LNCaP clone FGC (cell line): ENCODE measurements around the gene CSE1L.

Experiments
- DNase-seq: peaks from one replicate; pipeline ENCODE4 v3.0.0-alpha.2; 2011; ENCODE audit warnings: low read depth
- H3K4me3 ChIP-seq: 2 replicates; pipeline ENCODE4 v1.5.1; 2011; ENCODE audit warnings: mild to moderate bottlenecking, low read depth, low read length, control low read depth
- CTCF ChIP-seq: IDR thresholded peaks from 2 replicates; pipeline ENCODE4 v1.5.1; 2012; ENCODE audit warnings: mild to moderate bottlenecking; ENCODE audit not compliant: control insufficient read depth, insufficient read depth; ENCODE audit errors: extremely low read depth

Gene CSE1L, protein sequence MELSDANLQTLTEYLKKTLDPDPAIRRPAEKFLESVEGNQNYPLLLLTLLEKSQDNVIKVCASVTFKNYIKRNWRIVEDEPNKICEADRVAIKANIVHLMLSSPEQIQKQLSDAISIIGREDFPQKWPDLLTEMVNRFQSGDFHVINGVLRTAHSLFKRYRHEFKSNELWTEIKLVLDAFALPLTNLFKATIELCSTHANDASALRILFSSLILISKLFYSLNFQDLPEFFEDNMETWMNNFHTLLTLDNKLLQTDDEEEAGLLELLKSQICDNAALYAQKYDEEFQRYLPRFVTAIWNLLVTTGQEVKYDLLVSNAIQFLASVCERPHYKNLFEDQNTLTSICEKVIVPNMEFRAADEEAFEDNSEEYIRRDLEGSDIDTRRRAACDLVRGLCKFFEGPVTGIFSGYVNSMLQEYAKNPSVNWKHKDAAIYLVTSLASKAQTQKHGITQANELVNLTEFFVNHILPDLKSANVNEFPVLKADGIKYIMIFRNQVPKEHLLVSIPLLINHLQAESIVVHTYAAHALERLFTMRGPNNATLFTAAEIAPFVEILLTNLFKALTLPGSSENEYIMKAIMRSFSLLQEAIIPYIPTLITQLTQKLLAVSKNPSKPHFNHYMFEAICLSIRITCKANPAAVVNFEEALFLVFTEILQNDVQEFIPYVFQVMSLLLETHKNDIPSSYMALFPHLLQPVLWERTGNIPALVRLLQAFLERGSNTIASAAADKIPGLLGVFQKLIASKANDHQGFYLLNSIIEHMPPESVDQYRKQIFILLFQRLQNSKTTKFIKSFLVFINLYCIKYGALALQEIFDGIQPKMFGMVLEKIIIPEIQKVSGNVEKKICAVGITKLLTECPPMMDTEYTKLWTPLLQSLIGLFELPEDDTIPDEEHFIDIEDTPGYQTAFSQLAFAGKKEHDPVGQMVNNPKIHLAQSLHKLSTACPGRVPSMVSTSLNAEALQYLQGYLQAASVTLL

GRCh38 chr20:49046087-49046900 lies at the start of gene CSE1L:
Gene CSE1L, plus strand, starts transcription at chr20:49046312. Its CDS starts 12,152 bp downstream, at chr20:49058464.
- TF ChIP-seq CTCF: no peak
- DNase-seq: peak; percentile 88
- H3K4me3 ChIP-seq: peak within 1 kb of the TSS; percentile 69

DNA sequence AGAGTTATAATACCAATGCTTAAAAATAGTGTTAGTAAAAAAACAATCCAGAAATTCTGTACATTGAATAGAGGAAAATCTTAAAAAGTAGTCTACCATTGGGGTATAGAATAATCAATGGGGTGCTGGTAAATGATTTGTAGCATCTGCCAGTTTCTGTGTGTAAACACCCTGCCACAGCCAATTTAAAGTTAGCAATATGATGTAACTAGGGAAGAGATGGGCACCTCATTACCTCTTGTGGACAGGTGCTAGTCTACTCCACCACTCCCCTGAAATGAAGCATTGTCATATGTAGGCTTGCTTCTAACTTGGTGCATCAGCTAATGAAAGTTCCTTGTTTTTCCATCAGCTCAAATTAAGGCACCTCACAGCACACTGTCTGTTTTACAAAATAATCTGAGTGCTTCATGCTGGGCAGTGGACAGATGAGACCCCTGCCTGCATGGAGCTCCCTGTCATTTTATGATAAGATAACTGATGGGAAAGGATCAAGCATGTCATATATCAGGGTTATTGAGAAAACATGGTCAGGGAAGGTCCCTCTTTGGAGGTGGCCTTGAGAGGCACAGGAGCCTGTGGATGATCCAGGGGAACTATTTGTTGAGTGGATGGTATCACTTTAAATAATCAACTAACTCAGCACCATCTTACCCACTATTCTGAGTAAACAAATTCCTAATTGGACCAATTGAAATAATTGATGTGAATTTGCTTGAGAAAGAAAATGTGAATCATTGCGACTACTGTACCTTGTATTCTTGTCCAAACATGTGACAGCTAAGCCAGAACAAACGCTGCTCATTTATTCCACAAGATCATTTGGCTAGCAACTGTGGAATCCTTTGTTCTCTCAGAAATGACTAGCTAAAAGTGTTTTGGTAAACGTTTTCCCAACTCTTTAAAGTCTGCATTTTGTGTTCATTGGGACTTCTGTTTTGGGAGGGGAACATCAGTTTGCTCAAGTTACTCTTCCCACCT lies 45.9 kb upstream of the CSE1L start:
- TF ChIP-seq CTCF: no peak
- no peak overlapping the region for H3K4me3 ChIP-seq
- no peak for DNase-seq

DNA sequence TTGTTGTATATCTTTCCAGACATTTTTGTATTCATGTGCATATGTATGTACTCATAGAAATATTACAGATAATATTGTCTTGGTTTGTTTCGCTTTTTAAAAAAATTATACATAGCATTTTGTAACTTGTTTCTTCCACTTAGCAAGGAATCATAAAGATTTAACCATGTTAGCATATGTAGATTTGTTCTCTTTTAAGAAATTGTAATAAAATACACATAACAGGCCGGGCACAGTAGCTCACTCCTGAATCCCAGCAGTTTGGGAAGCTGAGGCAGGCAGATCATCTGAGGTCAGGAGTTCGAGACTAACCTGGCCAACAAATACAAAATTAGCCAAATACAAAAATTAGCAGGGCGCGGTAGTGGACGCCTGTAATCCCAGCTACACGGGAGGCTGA lies 44.4 kb upstream of the CSE1L start:
- no peak for TF ChIP-seq CTCF
- H3K4me3 ChIP-seq: no peak overlapping the region
- no peak for DNase-seq

DNA sequence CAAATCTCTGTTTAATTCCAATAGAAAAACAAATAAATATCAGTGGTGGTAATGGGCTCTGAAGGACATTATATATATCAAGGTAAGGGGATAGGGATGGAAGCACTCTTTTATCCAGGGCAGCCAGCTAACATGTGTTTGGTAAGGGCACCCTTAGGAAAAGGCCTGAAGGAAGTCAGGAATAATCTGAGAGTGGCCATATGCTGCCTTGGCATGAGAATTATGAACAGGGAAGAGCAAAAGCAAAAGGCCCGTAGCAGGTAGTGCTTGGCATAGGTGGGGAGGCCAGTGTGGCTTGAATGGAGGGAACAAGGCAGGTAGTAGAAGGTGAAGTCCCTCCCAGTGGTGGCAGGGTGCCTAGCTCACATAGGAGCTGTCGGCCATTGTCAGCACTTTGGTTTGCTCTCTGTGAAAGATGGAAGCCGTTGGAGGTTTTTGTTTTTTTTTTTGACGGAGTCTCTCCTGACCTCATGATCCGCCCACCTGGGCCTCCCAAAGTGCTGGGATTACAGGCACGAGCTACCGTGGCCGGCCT lies 39.6 kb upstream of the CSE1L start:
- no peak overlapping the region for H3K4me3 ChIP-seq
- DNase-seq: no peak
- TF ChIP-seq CTCF: no peak

- no peak for TF ChIP-seq CTCF
These were observed 36.0 kb upstream of the CSE1L start for GRCh38 chr20:49009899-49010631.

More at GRCh38 chr20:49009899-49010631, 36.0 kb upstream of the CSE1L start:
- no peak for DNase-seq
- H3K4me3 ChIP-seq: no peak overlapping the region
